NCI-H187 (cell line): ENCODE data around the gene THEM4.
A peak's percentile ranks its signal among the peaks of the same experiment; 100 is the strongest.
"Not testable (repeated sequence)": the region's sequence is repeated elsewhere in the genome, so short reads cannot be mapped to it uniquely, and the experiment has no call there.

ENCODE experiments used
- DNase-seq, 2 experiments: peaks; one replicate each; lab custom pipeline; 2025; lab: John Stamatoyannopoulos, UW

Gene THEM4

DNA sequence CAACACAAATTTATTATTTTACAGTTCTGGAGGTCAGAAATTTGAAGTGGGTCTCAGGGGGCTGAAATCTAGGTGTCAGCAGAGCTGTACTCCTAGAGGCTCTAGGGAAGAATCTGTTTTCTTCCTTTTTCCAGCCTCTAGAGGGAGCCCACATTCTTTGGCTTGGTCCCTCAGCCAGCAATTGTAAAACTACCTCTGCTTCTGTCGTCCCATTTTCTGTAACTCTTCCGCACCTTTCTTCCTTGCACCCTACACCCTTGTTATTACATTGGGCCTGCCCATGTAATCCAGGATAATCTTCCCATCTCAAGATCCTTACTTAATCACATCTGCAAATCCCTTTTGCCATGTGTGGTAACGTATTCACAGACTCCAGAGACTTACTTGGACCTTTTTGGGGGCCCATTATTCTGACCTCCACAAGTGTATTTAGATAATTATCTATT, 24.8 kb upstream of the THEM4 start:
- DNase-seq = peak in 1 of 2 experiments; percentile 26

DNA sequence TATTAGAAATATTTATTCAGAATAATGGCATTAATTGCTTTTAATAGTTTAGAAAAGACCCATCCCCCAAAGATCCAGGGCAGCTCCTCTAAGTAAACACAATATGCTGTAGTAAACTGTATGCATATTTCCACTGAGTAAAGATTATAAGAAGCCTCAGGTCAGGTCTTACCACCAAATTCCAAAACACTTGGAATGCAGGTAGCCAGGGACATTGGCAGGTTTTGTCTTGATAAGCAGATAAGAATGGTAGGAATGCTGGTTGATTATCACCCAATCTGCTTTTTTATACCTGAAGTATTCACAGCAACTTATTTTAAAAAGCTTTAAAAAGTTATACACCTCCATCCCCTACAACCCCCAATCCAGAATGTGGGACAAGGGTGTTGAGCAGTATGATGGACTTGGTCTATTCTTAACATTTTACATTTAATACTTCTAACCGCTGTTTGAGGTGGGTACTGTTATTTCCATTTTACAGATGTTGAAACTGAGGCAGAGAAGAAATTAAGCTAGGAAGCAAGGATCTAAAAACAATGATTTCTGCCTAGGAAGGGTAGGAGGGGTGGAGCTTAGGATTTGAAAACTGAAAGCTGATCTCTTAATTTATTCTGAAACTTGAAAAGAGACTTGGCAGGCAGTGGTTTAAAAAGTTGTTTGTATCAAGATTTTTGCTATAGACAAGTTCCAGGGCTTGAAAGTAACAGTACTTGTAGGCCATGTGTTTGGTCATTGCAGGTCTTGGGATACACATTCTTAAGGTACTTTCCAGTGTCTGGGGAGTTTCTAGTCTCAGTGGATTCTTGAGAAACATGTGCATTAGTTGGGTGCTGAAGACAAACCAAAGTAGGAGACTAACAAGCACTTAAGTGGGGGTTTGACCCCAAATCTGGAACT, 15.6 kb upstream of the THEM4 start:
- DNase-seq = no peak

GRCh38 chr1:151923422-151923821, 14.1 kb upstream of the THEM4 start:
- no peak for DNase-seq

DNA sequence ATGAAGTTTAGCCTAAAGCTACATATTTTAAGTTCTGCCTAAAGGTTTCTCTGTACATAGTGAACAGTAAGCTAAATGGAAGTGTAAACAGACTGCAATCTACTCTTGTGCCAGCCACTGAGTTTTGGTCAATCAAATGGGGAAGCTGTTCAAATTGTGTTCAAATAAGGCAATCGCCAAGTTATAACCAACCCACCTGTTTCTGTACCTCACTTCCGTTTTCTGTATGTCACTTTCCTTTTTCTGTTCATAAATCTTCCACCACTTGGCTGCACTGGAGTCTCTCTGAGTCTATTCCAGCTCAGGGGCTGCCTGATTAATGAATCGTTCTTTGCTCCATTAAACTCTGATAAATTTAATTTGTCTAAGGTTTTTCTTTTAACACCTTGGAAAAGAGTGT, 10.8 kb upstream of the THEM4 start:
- DNase-seq = no peak

DNA sequence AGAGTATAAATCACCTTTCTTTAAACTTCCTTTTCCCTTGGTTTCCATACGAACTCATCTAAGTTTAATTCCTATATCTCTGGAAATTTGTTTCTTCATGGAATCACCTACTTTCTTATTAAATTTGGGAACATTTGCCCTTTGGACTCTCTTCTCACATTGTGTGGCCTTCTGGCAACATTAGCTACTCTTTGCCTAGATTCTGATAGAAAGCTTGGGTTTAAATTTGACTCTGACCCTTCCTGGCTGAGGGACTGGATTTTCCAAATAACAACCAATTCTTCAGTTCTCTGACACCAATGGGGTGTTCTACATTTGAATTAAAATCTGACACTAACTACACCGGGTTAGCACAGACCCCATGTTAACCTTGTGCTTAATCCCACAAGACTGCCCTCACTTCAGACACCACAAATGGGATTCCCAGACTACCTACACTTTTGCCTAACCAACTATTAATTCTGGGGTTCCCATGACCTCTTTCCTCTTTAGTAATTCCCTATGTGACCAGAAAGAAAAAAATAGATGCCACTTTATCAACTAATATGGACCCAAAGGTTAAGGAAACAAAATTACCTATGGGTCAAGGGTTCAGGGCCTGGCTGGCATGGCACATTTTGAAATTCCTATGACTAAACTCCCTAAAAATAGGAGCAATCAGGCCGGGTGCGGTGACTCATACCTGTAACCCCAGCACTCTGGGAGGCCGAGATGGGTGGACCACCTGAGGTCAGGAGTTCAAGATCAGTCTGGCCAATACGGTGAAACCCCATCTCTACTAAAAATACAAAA, 9.7 kb upstream of the THEM4 start:
- no peak for DNase-seq

DNA sequence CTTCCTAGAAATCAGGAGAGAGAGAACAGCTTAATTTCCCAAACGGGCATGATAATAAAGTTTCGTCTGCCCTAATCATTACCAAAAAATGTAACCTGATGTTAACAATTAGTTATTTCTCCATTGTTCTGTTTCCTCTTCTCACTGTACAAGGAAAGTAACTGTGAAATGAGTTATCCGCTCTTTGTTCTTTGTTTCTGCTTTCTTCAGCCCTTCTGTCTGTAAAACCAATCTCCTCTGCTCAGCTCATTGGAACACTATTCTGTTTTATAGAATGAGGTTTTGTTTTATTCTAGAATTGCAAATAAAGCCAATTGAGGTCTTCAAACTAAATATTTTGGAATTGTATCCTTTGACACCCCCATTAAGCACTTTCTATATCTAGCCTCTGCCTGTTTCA, 8.8 kb upstream of the THEM4 start:
- DNase-seq = no peak

DNA sequence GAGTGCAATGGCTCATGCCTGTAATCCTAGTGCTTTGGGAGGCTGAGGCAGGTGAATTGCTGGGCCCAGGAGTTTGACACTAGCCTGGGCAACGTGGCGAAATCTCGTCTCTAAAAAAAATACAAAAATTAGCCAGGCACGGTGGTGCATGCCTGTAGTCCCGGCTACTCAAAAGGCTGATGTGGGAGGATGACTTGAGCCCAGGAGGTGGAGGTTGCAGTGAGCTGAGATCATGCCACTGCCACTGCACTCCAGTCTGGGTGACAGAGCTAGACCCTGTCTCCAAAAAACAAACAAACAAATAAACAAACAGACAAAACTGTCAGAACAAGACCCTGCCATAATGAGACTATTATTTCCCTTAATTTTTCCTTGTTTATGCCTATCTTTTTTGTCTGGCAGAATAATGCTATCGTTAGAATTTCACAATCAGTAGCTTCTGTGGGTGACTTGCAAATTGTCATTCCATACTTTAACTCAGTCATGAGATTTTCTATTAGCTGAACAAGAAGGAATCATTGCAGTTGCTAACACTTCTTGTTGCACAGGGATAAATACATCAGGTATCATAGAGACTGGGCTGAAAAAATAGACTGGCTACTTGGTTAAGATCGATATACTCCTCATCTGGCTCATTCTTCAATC, 7.5 kb upstream of the THEM4 start:
- no peak for DNase-seq

GRCh38 chr1:151915061-151915686, 5.9 kb upstream of the THEM4 start:
- no peak for DNase-seq

DNA sequence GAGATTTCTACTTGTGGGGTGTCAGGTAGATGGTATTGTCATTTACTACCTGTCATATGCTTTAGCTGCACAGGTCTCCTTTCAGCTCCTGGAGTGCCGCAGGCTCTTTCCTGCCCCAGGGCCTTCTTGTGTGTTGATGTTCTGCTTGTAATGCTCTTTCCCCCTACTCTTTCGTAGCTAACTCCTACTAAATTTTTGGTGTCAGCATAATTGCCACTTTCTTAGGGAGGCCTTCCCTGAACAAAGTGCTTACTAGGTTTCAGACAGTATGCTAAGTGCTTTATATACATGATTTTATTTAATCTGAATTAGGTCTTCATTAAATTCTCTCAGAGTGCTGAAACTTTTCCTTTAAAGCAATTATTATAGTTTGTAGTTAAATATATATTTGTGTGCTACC, 4.8 kb upstream of the THEM4 start:
- no peak for DNase-seq

- DNase-seq = no peak
These were observed 3.7 kb upstream of the THEM4 start for GRCh38 chr1:151912973-151913372.

- DNase-seq = no peak
These were observed 1.1 kb downstream of the THEM4 start for GRCh38 chr1:151908228-151908691.

GRCh38 chr1:151907363-151908139, 1.8 kb downstream of the THEM4 start:
- no peak for DNase-seq

GRCh38 chr1:151906324-151906645, 3.0 kb downstream of the THEM4 start:
- not testable (repeated sequence) for DNase-seq

DNA sequence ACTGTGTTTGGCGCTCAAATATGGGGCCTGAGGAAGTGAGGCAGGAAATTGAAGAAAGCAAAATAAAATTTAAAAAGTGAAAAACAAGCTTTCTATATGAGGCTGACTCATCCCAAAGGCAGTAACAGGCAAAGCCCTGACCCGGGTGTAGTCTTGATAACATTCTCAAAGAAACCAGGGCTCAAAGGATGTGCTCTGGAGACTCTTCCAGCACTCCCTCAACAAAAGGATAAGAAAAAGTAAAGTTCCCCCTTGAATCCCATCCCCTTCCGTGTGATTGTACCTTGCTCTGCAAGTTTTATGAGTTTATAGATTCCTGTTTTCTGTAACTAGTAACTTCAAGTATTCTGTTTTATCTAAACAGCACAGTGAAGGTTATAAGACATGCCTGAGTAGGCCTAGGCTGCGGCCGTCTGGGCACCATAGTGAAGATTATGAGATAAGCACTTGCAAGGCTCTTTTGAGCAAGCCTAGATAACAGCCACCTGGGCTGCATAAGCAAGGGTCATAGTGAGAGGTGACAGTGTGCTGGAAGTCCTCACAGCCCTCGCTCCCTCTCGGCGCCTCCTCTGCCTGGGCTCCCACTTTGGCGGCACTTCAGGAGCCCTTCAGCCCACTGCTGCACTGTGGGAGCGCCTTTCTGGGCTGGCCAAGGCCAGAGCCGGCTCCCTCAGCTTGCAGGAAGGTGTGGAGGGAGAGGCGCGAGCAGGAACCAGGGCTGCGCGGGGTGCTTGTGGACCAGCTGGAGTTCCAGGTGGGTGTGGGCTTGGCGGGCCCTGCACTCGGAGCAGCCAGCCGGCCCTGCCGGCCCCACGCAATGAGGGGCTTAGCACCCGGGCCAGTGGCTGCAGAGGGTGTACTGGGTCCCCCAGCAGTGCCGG, 3.6 kb downstream of the THEM4 start:
- not testable (repeated sequence) for DNase-seq

DNA sequence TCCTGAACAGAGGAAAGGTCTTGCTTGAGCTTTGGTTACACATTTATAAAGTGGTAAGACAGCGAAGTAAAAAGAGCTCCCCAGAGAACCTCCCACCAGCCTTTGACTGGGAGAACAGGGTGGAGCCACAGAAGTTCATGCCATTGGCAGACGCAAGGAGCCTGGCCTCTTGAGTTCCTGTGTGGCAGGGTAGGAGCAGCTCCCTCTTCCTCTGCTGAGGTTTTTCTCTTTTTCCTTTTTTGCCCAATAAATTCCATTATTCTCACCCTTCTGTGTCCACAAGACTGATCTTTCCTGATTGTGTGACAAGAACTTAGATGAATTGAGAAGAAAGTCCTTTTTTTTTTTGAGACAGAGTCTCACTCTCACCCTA, 4.3 kb downstream of the THEM4 start:
- no peak for DNase-seq

GRCh38 chr1:151902858-151903257, 6.5 kb downstream of the THEM4 start:
- DNase-seq = no peak

GRCh38 chr1:151900804-151901203, 8.5 kb downstream of the THEM4 start:
- DNase-seq = not testable (repeated sequence)

DNA sequence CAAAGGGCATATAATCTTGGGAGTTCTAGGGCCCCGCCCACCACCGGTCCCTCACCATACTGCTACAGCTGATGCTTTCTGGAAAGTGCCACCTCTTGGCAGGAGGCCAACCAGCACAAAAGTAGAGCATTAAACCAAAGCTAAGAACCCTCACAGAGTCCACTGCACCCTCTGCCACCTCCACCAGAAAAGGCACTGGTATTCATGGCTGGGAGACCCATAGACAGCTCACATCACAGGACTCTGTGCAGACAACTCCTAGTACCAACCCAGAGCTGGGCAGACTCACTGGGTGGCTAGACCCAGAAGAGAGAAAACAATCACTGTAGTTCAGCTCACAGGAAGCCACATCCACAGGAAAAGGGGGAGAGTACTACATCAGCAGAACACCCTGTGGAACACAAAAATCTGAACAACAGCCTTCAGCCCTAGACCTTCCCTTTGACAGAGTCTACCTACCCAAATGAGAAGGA, 10.8 kb downstream of the THEM4 start:
- no peak for DNase-seq

- no peak for DNase-seq
These were observed 11.3 kb downstream of the THEM4 start for GRCh38 chr1:151897991-151898431.
